Nephron (organoid): ENCODE data around the gene ENTHD1.

Experiments
- H3K27ac Mint-ChIP-seq, 3 experiments: 2 replicates each; pipeline ENCODE4 v1.8.0; 2020; ENCODE audit warnings: mixed read lengths in 3 of 3, mild to moderate bottlenecking in 2 of 3, moderate library complexity in 1 of 3
- H3K27me3 Mint-ChIP-seq: 2 replicates; pipeline ENCODE4 v1.8.0; 2021; ENCODE audit warnings: low read depth, mild to moderate bottlenecking, moderate library complexity, mixed read lengths
- H3K36me3 Mint-ChIP-seq: 2 replicates; pipeline ENCODE4 v1.8.0; 2020; ENCODE audit warnings: low read depth, mixed read lengths
- H3K4me1 Mint-ChIP-seq: 2 replicates; pipeline ENCODE4 v1.8.0; 2020; ENCODE audit warnings: mixed read lengths
- H3K4me3 Mint-ChIP-seq, 3 experiments: 2 replicates each; pipeline ENCODE4 v1.8.0; 2020; ENCODE audit warnings: mild to moderate bottlenecking in 3 of 3, mixed read lengths in 3 of 3, moderate library complexity in 2 of 3
- H3K9me3 Mint-ChIP-seq: 2 replicates; pipeline ENCODE4 v1.8.0; 2020; ENCODE audit warnings: mixed read lengths
- TF ChIP-seq, protein P1 (sequence below), 3 experiments: fragments of 200-600 bp; sonication (generic); IDR thresholded peaks; one replicate each; pipeline ENCODE4 v1.5.0; 2021; ENCODE audit warnings: antibody characterized with exemption in 3 of 3; ENCODE audit not compliant: unreplicated experiment in 3 of 3

ENTHD1 gene

DNA sequence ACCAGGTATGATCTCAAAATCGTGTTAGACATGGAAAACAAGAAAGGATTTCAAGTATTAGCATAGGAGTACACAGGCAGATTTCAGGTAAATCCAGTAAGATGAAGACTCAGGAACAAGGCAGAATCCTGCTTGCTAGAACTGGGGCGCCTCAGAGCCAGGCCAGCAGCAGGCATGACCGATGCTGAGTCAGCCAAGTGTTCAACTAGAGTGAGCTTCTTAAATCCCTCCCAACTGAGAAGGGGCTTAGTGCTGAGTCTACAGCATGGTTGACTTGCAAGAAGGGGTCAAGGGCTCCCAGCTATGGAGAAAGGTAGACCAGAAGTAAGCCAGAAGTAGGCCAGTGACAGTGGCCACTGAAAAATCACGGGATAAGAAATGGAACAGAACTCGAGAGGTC lies 19.8 kb upstream of the ENTHD1 start:
- TF ChIP-seq, protein P1, sequence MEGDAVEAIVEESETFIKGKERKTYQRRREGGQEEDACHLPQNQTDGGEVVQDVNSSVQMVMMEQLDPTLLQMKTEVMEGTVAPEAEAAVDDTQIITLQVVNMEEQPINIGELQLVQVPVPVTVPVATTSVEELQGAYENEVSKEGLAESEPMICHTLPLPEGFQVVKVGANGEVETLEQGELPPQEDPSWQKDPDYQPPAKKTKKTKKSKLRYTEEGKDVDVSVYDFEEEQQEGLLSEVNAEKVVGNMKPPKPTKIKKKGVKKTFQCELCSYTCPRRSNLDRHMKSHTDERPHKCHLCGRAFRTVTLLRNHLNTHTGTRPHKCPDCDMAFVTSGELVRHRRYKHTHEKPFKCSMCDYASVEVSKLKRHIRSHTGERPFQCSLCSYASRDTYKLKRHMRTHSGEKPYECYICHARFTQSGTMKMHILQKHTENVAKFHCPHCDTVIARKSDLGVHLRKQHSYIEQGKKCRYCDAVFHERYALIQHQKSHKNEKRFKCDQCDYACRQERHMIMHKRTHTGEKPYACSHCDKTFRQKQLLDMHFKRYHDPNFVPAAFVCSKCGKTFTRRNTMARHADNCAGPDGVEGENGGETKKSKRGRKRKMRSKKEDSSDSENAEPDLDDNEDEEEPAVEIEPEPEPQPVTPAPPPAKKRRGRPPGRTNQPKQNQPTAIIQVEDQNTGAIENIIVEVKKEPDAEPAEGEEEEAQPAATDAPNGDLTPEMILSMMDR (IDR thresholded peaks at IDR 0.05; ENCODE audit: unreplicated experiment in 3 of 3), result no peak
- peaks cover 24% of the 10 kb centered on the region for H3K4me1 Mint-ChIP-seq
- H3K27me3 Mint-ChIP-seq, result peaks cover 16% of the 10 kb centered on the region
- H3K9me3 Mint-ChIP-seq, result no peaks in the 10 kb centered on the region
- no peaks in the 10 kb centered on the region for H3K36me3 Mint-ChIP-seq
- no peak overlapping the region for H3K27ac Mint-ChIP-seq
- H3K4me3 Mint-ChIP-seq, result no peak overlapping the region

GRCh38 chr22:39910876-39911613 lies 17.5 kb upstream of the ENTHD1 start:
- no peaks in the 10 kb centered on the region for H3K9me3 Mint-ChIP-seq
- no peaks in the 10 kb centered on the region for H3K36me3 Mint-ChIP-seq
- no peak overlapping the region for H3K27ac Mint-ChIP-seq
- peaks cover 11% of the 10 kb centered on the region for H3K4me1 Mint-ChIP-seq
- no peak overlapping the region for H3K4me3 Mint-ChIP-seq
- peaks cover 16% of the 10 kb centered on the region for H3K27me3 Mint-ChIP-seq
- TF ChIP-seq, protein P1 (IDR thresholded peaks at IDR 0.05; ENCODE audit: unreplicated experiment in 3 of 3), result no peak

DNA sequence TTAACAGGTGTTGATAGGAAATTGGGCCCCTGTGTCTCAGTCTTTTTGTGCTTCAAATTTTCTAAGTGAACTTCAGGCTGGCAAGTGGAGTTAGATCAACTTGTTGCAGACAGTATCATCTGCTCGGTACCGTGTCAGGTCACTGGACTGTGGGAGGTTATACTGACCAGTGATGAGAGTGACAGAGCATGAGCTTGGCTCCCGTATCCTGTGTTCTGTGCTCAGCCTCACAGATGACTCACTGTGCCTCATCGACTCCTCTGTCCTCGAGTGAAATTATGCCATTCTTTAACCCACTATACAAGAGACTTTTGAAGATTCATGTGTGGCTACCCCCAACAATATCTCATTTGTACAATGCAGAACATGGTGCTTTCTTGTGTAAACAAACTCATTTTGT lies 15.2 kb upstream of the ENTHD1 start:
- Mint-ChIP-seq H3K27me3 (peaks cover 16% of the 10 kb centered on the region), H3K4me1 (peaks cover 2% of the 10 kb centered on the region), H3K9me3 (no peaks in the 10 kb centered on the region), H3K27ac (no peak overlapping the region), H3K36me3 (no peaks in the 10 kb centered on the region), H3K4me3 (no peak overlapping the region)
- TF ChIP-seq, protein P1 (IDR thresholded peaks at IDR 0.05; ENCODE audit: unreplicated experiment in 3 of 3), result no peak

- no peaks in the 10 kb centered on the region for H3K36me3 Mint-ChIP-seq
- no peaks in the 10 kb centered on the region for H3K9me3 Mint-ChIP-seq
- H3K27ac Mint-ChIP-seq, result no peak overlapping the region
- H3K4me3 Mint-ChIP-seq, result no peak overlapping the region
- TF ChIP-seq, protein P1 (IDR thresholded peaks at IDR 0.05; ENCODE audit: unreplicated experiment in 3 of 3), result no peak
- H3K4me1 Mint-ChIP-seq, result no peaks in the 10 kb centered on the region
- peaks cover 15% of the 10 kb centered on the region for H3K27me3 Mint-ChIP-seq
Measured at GRCh38 chr22:39908136-39908535, 14.6 kb upstream of the ENTHD1 start.

GRCh38 chr22:39907605-39908097 lies 14.1 kb upstream of the ENTHD1 start:
- no peaks in the 10 kb centered on the region for H3K36me3 Mint-ChIP-seq
- H3K4me3 Mint-ChIP-seq, result no peak overlapping the region
- H3K27ac Mint-ChIP-seq, result no peak overlapping the region
- peaks cover 11% of the 10 kb centered on the region for H3K27me3 Mint-ChIP-seq
- TF ChIP-seq, protein P1 (IDR thresholded peaks at IDR 0.05; ENCODE audit: unreplicated experiment in 3 of 3), result no peak
- no peaks in the 10 kb centered on the region for H3K4me1 Mint-ChIP-seq
- no peaks in the 10 kb centered on the region for H3K9me3 Mint-ChIP-seq

GRCh38 chr22:39907047-39907446 lies 13.5 kb upstream of the ENTHD1 start:
- Mint-ChIP-seq H3K4me3 (no peak overlapping the region), H3K9me3 (no peaks in the 10 kb centered on the region), H3K4me1 (no peaks in the 10 kb centered on the region), H3K27me3 (peaks cover 12% of the 10 kb centered on the region), H3K27ac (no peak overlapping the region), H3K36me3 (no peaks in the 10 kb centered on the region)
- TF ChIP-seq, protein P1 (IDR thresholded peaks at IDR 0.05; ENCODE audit: unreplicated experiment in 3 of 3), result no peak
